Osteoblast (primary cell): ENCODE results near the gene ADORA1. TPM values are rescaled to one million over a fixed set of nuclear protein-coding genes. Genes with fewer than 3 reads are reported as not detected.
A peak's percentile ranks its signal among the peaks of the same experiment; 100 is the strongest.

Experiments used
- DNase-seq: peaks from one replicate; pipeline ENCODE4 v3.0.0; 2011; ENCODE audit warnings: low spot score, mixed read lengths; ENCODE audit not compliant: insufficient read length; ENCODE audit errors: missing footprints
- H2AFZ ChIP-seq: 2 replicates; pipeline ENCODE4 v1.6.0; 2011; ENCODE audit warnings: mild to moderate bottlenecking, low read length
- H3K27ac ChIP-seq: 2 replicates; pipeline ENCODE4 v1.5.1; 2011; ENCODE audit warnings: mild to moderate bottlenecking, low read depth, low read length, moderate library complexity
- H3K27me3 ChIP-seq: 2 replicates; pipeline ENCODE4 v1.6.0; 2012; ENCODE audit warnings: mild to moderate bottlenecking, control low read depth, inconsistent platforms, low read length, moderate library complexity; ENCODE audit not compliant: insufficient read depth
- H3K36me3 ChIP-seq: 2 replicates; pipeline ENCODE4 v1.5.1; 2011; ENCODE audit warnings: mild to moderate bottlenecking, low read length, control low read depth, moderate library complexity; ENCODE audit not compliant: insufficient read depth
- H3K4me1 ChIP-seq: 2 replicates; pipeline ENCODE4 v1.5.1; 2011; ENCODE audit warnings: mild to moderate bottlenecking, low read length, control low read depth, moderate library complexity; ENCODE audit not compliant: insufficient read depth
- H3K4me2 ChIP-seq: 2 replicates; pipeline ENCODE4 v1.6.0; 2011; ENCODE audit warnings: mild to moderate bottlenecking, low read length; ENCODE audit not compliant: insufficient read depth
- H3K4me3 ChIP-seq: fragments of 200-600 bp; sonication (generic); 3 replicates; pipeline ENCODE4 v1.5.1; 2012; ENCODE audit warnings: mild to moderate bottlenecking, low read length, inconsistent platforms; ENCODE audit not compliant: insufficient read depth
- H3K79me2 ChIP-seq: 2 replicates; pipeline ENCODE4 v1.6.0; 2012; ENCODE audit warnings: mild to moderate bottlenecking, low read length, control low read depth, inconsistent platforms; ENCODE audit not compliant: insufficient read depth
- H3K9me3 ChIP-seq: 2 replicates; pipeline ENCODE4 v1.5.1; 2011; ENCODE audit warnings: low read depth, low read length, control low read depth
- H4K20me1 ChIP-seq: 2 replicates; pipeline ENCODE4 v1.6.0; 2012; ENCODE audit warnings: mild to moderate bottlenecking, low read length, control low read depth; ENCODE audit not compliant: insufficient read depth
- CTCF ChIP-seq: IDR thresholded peaks from 2 replicates; pipeline ENCODE4 v1.5.1; 2011; ENCODE audit warnings: mild to moderate bottlenecking, low read depth, low read length, moderate library complexity; ENCODE audit errors: extremely low read depth
- total RNA-seq: library from RNA; depleted of rRNA; stranded (reverse); fragments of >200 nt; gene quantifications from 2 replicates; pipeline ENCODE4 v1.2.3, GENCODE V29; 2012

Gene ADORA1
- total RNA-seq, 1 donor: 4.0 TPM

GRCh38 chr1:203136409-203137042, 9.0 kb downstream of the ADORA1 start:
- Histone ChIP-seq H2AFZ (no peak overlapping the region), H4K20me1 (no peaks in the 10 kb centered on the region), H3K79me2 (no peaks in the 10 kb centered on the region), H3K4me2 (no peak overlapping the region), H3K4me1 (no peaks in the 10 kb centered on the region), H3K27me3 (peaks cover 21% of the 10 kb centered on the region), H3K9me3 (no peaks in the 10 kb centered on the region), H3K4me3 (no peak overlapping the region), H3K36me3 (no peaks in the 10 kb centered on the region), H3K27ac (no peak overlapping the region)
- TF ChIP-seq CTCF: no peak
- DNase-seq: peak; percentile 21

- Histone ChIP-seq H3K9me3 (no peaks in the 10 kb centered on the region), H3K27ac (no peak overlapping the region), H3K27me3 (peaks cover 23% of the 10 kb centered on the region), H3K4me1 (no peaks in the 10 kb centered on the region), H3K79me2 (no peaks in the 10 kb centered on the region), H3K4me3 (no peak overlapping the region), H3K36me3 (no peaks in the 10 kb centered on the region), H4K20me1 (no peaks in the 10 kb centered on the region), H3K4me2 (no peak overlapping the region), H2AFZ (no peak overlapping the region)
- DNase-seq: peak; percentile 58
- no peak for TF ChIP-seq CTCF
These were observed 9.8 kb downstream of the ADORA1 start for GRCh38 chr1:203137324-203137723.

GRCh38 chr1:203138066-203138465, 10.5 kb downstream of the ADORA1 start:
- no peaks in the 10 kb centered on the region for H3K9me3 ChIP-seq
- no peak for DNase-seq
- H2AFZ ChIP-seq: no peak overlapping the region
- no peak overlapping the region for H3K4me2 ChIP-seq
- no peak overlapping the region for H3K4me3 ChIP-seq
- H3K36me3 ChIP-seq: no peaks in the 10 kb centered on the region
- no peaks in the 10 kb centered on the region for H4K20me1 ChIP-seq
- H3K79me2 ChIP-seq: no peaks in the 10 kb centered on the region
- H3K4me1 ChIP-seq: no peaks in the 10 kb centered on the region
- H3K27ac ChIP-seq: no peak overlapping the region
- TF ChIP-seq CTCF: no peak
- H3K27me3 ChIP-seq: peaks cover 23% of the 10 kb centered on the region

GRCh38 chr1:203139976-203140475, 12.5 kb downstream of the ADORA1 start:
- Histone ChIP-seq H3K4me2 (no peak overlapping the region), H3K79me2 (no peaks in the 10 kb centered on the region), H3K27me3 (peaks cover 20% of the 10 kb centered on the region), H3K4me3 (no peak overlapping the region), H3K36me3 (no peaks in the 10 kb centered on the region), H2AFZ (no peak overlapping the region), H3K9me3 (no peaks in the 10 kb centered on the region), H3K27ac (no peak overlapping the region), H3K4me1 (no peaks in the 10 kb centered on the region), H4K20me1 (no peaks in the 10 kb centered on the region)
- peak; percentile 25 for DNase-seq
- no peak for TF ChIP-seq CTCF
